Activated CD8-positive, alpha-beta memory T cell treated with anti-CD3 and anti-CD28 coated beads for 48 hours (primary cell): ENCODE results near the gene TMEM219.
"Not testable (repeated sequence)": the region's sequence is repeated elsewhere in the genome, so short reads cannot be mapped to it uniquely, and the experiment has no call there.

ENCODE experiments used
- DNase-seq, 3 experiments: peaks; one replicate each; pipeline ENCODE4 v3.0.0-alpha.2; 2020; ENCODE audit warnings: low read depth in 2 of 3, low spot score in 2 of 3

The TMEM219 gene

GRCh38 chr16:29950806-29951461, 10.9 kb upstream of the TMEM219 start:
- no peak for DNase-seq

GRCh38 chr16:29951625-29952365, 10.1 kb upstream of the TMEM219 start:
- no peak for DNase-seq

GRCh38 chr16:29958756-29959155, 3.1 kb upstream of the TMEM219 start:
- no peak for DNase-seq

GRCh38 chr16:29959293-29959692, 2.6 kb upstream of the TMEM219 start:
- no peak for DNase-seq

GRCh38 chr16:29959821-29960220, 2.1 kb upstream of the TMEM219 start:
- DNase-seq: not testable (repeated sequence)

- DNase-seq: no peak
Observed at GRCh38 chr16:29961127-29961478, 776 bp upstream of the TMEM219 start.

GRCh38 chr16:29962344-29962994, 590 bp downstream of the TMEM219 start:
- DNase-seq: no peak

- DNase-seq: no peak
Observed at GRCh38 chr16:29963021-29963743, 1.3 kb downstream of the TMEM219 start.

GRCh38 chr16:29968205-29968604, 6.3 kb downstream of the TMEM219 start:
- no peak for DNase-seq

GRCh38 chr16:29971304-29971703, 9.4 kb downstream of the TMEM219 start:
- DNase-seq: no peak

GRCh38 chr16:29972500-29972899, 10.6 kb downstream of the TMEM219 start:
- no peak for DNase-seq

- no peak for DNase-seq
Observed at GRCh38 chr16:29972992-29973383, 11.1 kb downstream of the TMEM219 start.

GRCh38 chr16:29973384-29974246, 11.7 kb downstream of the TMEM219 start, which contains the start of gene TAOK2:
TSS of gene TAOK2 (plus strand) at chr16:29973868. CDS start at chr16:29977773, 3,905 bp downstream.
- peak; percentile 92 to 99 (median 92) for DNase-seq

- DNase-seq: no peak
Observed at GRCh38 chr16:29974291-29975133, 12.6 kb downstream of the TMEM219 start.

- no peak for DNase-seq
Observed at GRCh38 chr16:29975134-29975538, 13.3 kb downstream of the TMEM219 start.

GRCh38 chr16:29975811-29976511, 14.1 kb downstream of the TMEM219 start:
- DNase-seq: no peak

GRCh38 chr16:29977063-29977825, 15.4 kb downstream of the TMEM219 start:
- DNase-seq: no peak

- DNase-seq: no peak
Observed at GRCh38 chr16:29978081-29978480, 16.2 kb downstream of the TMEM219 start.
